ENCODE measurements around the gene KIAA1614. TPM values are rescaled to one million over a fixed set of nuclear protein-coding genes. Genes with fewer than 3 reads are reported as not detected.

The KIAA1614 gene
- total and polyA plus RNA-seq, 4 donors: 2.0 to 9.8 (median 5.0) TPM

GRCh38 chr1:180907313-180908055 lies 5.2 kb upstream of the KIAA1614 start:
- WGBS (ENCODE audit: insufficient coverage): 80% methylated on average over 4 of the region's 10 CpGs
- Histone ChIP-seq H3K4me3 (ENCODE audit: low read depth, low read length) (no peak overlapping the region), H3K27ac (ENCODE audit: low read depth, low read length) (no peak overlapping the region), H3K36me3 (ENCODE audit: control insufficient read depth, insufficient read depth, low read length) (no peaks in the 10 kb centered on the region), H3K9me3 (ENCODE audit: control insufficient read depth, insufficient read depth, low read length) (no peaks in the 10 kb centered on the region), H3K27me3 (ENCODE audit: control insufficient read depth, insufficient read depth, low read length) (peaks cover 9% of the 10 kb centered on the region), H3K4me1 (ENCODE audit: control insufficient read depth, insufficient read depth, low read length) (peaks cover 9% of the 10 kb centered on the region)
- DNase-seq (ENCODE audit: low read depth in 4 of 6, low spot score in 6 of 6): no peak

GRCh38 chr1:180908074-180908765 lies 4.5 kb upstream of the KIAA1614 start:
- no peak overlapping the region for H3K27ac ChIP-seq (ENCODE audit: low read depth, low read length)
- no peaks in the 10 kb centered on the region for H3K36me3 ChIP-seq (ENCODE audit: control insufficient read depth, insufficient read depth, low read length)
- H3K4me3 ChIP-seq (ENCODE audit: low read depth, low read length): no peak overlapping the region
- WGBS (ENCODE audit: insufficient coverage): 78% methylated on average over 11 of the region's 15 CpGs
- no peak for DNase-seq (ENCODE audit: low read depth in 4 of 6, low spot score in 6 of 6)
- peaks cover 12% of the 10 kb centered on the region for H3K4me1 ChIP-seq (ENCODE audit: control insufficient read depth, insufficient read depth, low read length)
- H3K27me3 ChIP-seq (ENCODE audit: control insufficient read depth, insufficient read depth, low read length): peaks cover 9% of the 10 kb centered on the region
- H3K9me3 ChIP-seq (ENCODE audit: control insufficient read depth, insufficient read depth, low read length): no peaks in the 10 kb centered on the region

- H3K27me3 ChIP-seq (ENCODE audit: control insufficient read depth, insufficient read depth, low read length): peaks cover 9% of the 10 kb centered on the region
- H3K4me3 ChIP-seq (ENCODE audit: low read depth, low read length): no peak overlapping the region
- H3K36me3 ChIP-seq (ENCODE audit: control insufficient read depth, insufficient read depth, low read length): no peaks in the 10 kb centered on the region
- DNase-seq (ENCODE audit: low read depth in 4 of 6, low spot score in 6 of 6): no peak
- H3K27ac ChIP-seq (ENCODE audit: low read depth, low read length): no peak overlapping the region
- peaks cover 16% of the 10 kb centered on the region for H3K4me1 ChIP-seq (ENCODE audit: control insufficient read depth, insufficient read depth, low read length)
- H3K9me3 ChIP-seq (ENCODE audit: control insufficient read depth, insufficient read depth, low read length): no peaks in the 10 kb centered on the region
- WGBS (ENCODE audit: insufficient coverage): 74% methylated on average over 3 of the region's 3 CpGs
These were observed 3.7 kb upstream of the KIAA1614 start for GRCh38 chr1:180909005-180909414.

- no peak overlapping the region for H3K4me3 ChIP-seq (ENCODE audit: low read depth, low read length)
- WGBS (ENCODE audit: insufficient coverage): no CpG with 5 or more reads among the region's 5 CpGs
- peaks cover 16% of the 10 kb centered on the region for H3K4me1 ChIP-seq (ENCODE audit: control insufficient read depth, insufficient read depth, low read length)
- no peak for DNase-seq (ENCODE audit: low read depth in 4 of 6, low spot score in 6 of 6)
- H3K36me3 ChIP-seq (ENCODE audit: control insufficient read depth, insufficient read depth, low read length): no peaks in the 10 kb centered on the region
- H3K27ac ChIP-seq (ENCODE audit: low read depth, low read length): no peak overlapping the region
- H3K27me3 ChIP-seq (ENCODE audit: control insufficient read depth, insufficient read depth, low read length): peaks cover 9% of the 10 kb centered on the region
- H3K9me3 ChIP-seq (ENCODE audit: control insufficient read depth, insufficient read depth, low read length): no peaks in the 10 kb centered on the region
These were observed 3.2 kb upstream of the KIAA1614 start for GRCh38 chr1:180909462-180909976.

- peak in 2 of 6 donors; percentile 39 to 53 for DNase-seq (ENCODE audit: low read depth in 4 of 6, low spot score in 6 of 6)
These were observed 981 bp upstream of the KIAA1614 start for GRCh38 chr1:180911640-180912191.

GRCh38 chr1:180912211-180912800 lies 391 bp upstream of the KIAA1614 start:
- peak in 2 of 6 donors; percentile 36 to 66 for DNase-seq (ENCODE audit: low read depth in 4 of 6, low spot score in 6 of 6)
- WGBS (ENCODE audit: insufficient coverage): under 1% methylated on average over 71 of the region's 71 CpGs
- peak overlapping the region; percentile 67 for H3K27ac ChIP-seq (ENCODE audit: low read depth, low read length)
- peaks cover 13% of the 10 kb centered on the region for H3K36me3 ChIP-seq (ENCODE audit: control insufficient read depth, insufficient read depth, low read length)
- peak overlapping the region; percentile 56 for H3K4me3 ChIP-seq (ENCODE audit: low read depth, low read length)
- H3K4me1 ChIP-seq (ENCODE audit: control insufficient read depth, insufficient read depth, low read length): peaks cover 16% of the 10 kb centered on the region
- no peaks in the 10 kb centered on the region for H3K9me3 ChIP-seq (ENCODE audit: control insufficient read depth, insufficient read depth, low read length)
- peaks cover 9% of the 10 kb centered on the region for H3K27me3 ChIP-seq (ENCODE audit: control insufficient read depth, insufficient read depth, low read length)

More at GRCh38 chr1:180911640-180912191, 981 bp upstream of the KIAA1614 start:
- Histone ChIP-seq H3K4me3 (ENCODE audit: low read depth, low read length) (peak overlapping the region; percentile 56), H3K27ac (ENCODE audit: low read depth, low read length) (peak overlapping the region; percentile 67), H3K27me3 (ENCODE audit: control insufficient read depth, insufficient read depth, low read length) (peaks cover 9% of the 10 kb centered on the region), H3K4me1 (ENCODE audit: control insufficient read depth, insufficient read depth, low read length) (peaks cover 16% of the 10 kb centered on the region), H3K36me3 (ENCODE audit: control insufficient read depth, insufficient read depth, low read length) (peaks cover 8% of the 10 kb centered on the region), H3K9me3 (ENCODE audit: control insufficient read depth, insufficient read depth, low read length) (no peaks in the 10 kb centered on the region)
- WGBS (ENCODE audit: insufficient coverage): 35% methylated on average over 17 of the region's 17 CpGs

GRCh38 chr1:180915426-180915965 lies 2.8 kb downstream of the KIAA1614 start:
- peaks cover 26% of the 10 kb centered on the region for H3K36me3 ChIP-seq (ENCODE audit: control insufficient read depth, insufficient read depth, low read length)
- WGBS (ENCODE audit: insufficient coverage): 92% methylated on average over 6 of the region's 11 CpGs
- H3K27ac ChIP-seq (ENCODE audit: low read depth, low read length): no peak overlapping the region
- H3K4me1 ChIP-seq (ENCODE audit: control insufficient read depth, insufficient read depth, low read length): peaks cover 16% of the 10 kb centered on the region
- no peak overlapping the region for H3K4me3 ChIP-seq (ENCODE audit: low read depth, low read length)
- peaks cover 9% of the 10 kb centered on the region for H3K27me3 ChIP-seq (ENCODE audit: control insufficient read depth, insufficient read depth, low read length)
- H3K9me3 ChIP-seq (ENCODE audit: control insufficient read depth, insufficient read depth, low read length): no peaks in the 10 kb centered on the region
- DNase-seq (ENCODE audit: low read depth in 4 of 6, low spot score in 6 of 6): no peak

GRCh38 chr1:180916012-180916770 lies 3.5 kb downstream of the KIAA1614 start:
- peaks cover 26% of the 10 kb centered on the region for H3K36me3 ChIP-seq (ENCODE audit: control insufficient read depth, insufficient read depth, low read length)
- peaks cover 9% of the 10 kb centered on the region for H3K27me3 ChIP-seq (ENCODE audit: control insufficient read depth, insufficient read depth, low read length)
- H3K4me3 ChIP-seq (ENCODE audit: low read depth, low read length): no peak overlapping the region
- H3K27ac ChIP-seq (ENCODE audit: low read depth, low read length): no peak overlapping the region
- peaks cover 16% of the 10 kb centered on the region for H3K4me1 ChIP-seq (ENCODE audit: control insufficient read depth, insufficient read depth, low read length)
- WGBS (ENCODE audit: insufficient coverage): 94% methylated on average over 16 of the region's 17 CpGs
- no peak for DNase-seq (ENCODE audit: low read depth in 4 of 6, low spot score in 6 of 6)
- H3K9me3 ChIP-seq (ENCODE audit: control insufficient read depth, insufficient read depth, low read length): no peaks in the 10 kb centered on the region

- Histone ChIP-seq H3K27ac (ENCODE audit: low read depth, low read length) (no peak overlapping the region), H3K36me3 (ENCODE audit: control insufficient read depth, insufficient read depth, low read length) (peaks cover 26% of the 10 kb centered on the region), H3K4me3 (ENCODE audit: low read depth, low read length) (no peak overlapping the region), H3K9me3 (ENCODE audit: control insufficient read depth, insufficient read depth, low read length) (no peaks in the 10 kb centered on the region), H3K27me3 (ENCODE audit: control insufficient read depth, insufficient read depth, low read length) (peaks cover 6% of the 10 kb centered on the region), H3K4me1 (ENCODE audit: control insufficient read depth, insufficient read depth, low read length) (peaks cover 13% of the 10 kb centered on the region)
- no peak for DNase-seq (ENCODE audit: low read depth in 4 of 6, low spot score in 6 of 6)
- 87% methylated on average over 9 of the region's 10 CpGs for WGBS (ENCODE audit: insufficient coverage)
These were observed 4.1 kb downstream of the KIAA1614 start for GRCh38 chr1:180916771-180917170.
